SIG-M5 (cell line): ENCODE measurements around the gene ZNF416.

Experiments
- DNase-seq: peaks from one replicate; lab custom pipeline; 2025; lab: John Stamatoyannopoulos, UW

Gene ZNF416

DNA sequence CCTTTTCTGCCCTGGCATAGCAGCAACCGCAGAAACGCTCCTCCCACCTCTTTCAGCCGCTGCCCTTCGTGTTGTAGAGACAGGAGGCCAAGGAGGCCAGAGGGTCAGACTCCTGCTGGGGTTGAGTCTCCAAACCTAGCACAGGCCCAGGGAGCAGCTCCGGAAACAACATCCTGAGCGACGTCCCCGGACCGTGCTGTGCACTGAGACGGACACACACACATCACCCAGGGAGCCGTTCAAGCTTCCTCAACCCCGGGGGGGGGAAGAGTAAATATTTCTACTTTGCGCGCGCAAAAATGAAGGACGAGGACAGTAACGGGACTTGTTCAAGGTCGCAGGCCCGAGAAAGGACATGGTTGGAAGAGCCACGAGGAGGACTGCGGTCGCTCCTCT is 19.7 kb downstream of the ZNF416 start:
- no peak for DNase-seq

DNA sequence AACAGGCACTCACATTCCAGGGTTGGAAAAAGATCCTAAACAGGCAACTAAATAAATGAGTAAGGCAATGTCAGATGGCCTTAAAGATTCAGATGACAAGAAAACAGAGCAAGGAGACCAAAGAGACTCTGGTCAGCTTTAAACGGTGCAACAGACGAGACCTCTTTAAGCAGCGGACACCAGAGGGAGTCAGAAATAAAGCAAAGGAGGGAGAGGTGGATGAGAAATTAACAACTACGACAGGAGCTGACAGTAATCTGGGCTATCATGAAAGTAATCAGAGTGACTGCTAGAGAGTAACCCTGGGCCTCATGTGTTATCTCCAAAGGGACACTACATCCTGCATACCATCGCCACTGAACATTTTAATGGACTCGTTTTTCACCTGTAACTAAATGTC is 20.2 kb downstream of the ZNF416 start:
- DNase-seq = no peak

DNA sequence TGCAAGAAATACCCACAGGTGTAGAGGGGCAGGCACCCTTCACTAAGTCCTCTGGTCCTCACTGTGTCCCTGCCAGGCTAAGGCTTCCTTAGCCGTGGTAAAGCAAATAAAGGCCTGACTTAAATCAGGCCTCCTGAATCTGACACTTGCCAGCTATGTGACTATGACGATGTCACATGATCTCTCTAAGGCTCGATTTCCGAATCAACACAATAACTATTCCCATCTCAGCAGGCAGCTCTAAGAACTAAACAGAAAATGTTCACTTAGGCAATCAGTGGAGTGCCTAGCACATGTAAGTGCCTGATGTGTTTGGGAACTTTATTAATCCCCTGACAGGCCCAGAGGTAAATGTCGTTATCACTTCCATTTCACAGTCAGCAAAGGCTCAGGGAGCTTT is 21.1 kb downstream of the ZNF416 start:
- DNase-seq = no peak

DNA sequence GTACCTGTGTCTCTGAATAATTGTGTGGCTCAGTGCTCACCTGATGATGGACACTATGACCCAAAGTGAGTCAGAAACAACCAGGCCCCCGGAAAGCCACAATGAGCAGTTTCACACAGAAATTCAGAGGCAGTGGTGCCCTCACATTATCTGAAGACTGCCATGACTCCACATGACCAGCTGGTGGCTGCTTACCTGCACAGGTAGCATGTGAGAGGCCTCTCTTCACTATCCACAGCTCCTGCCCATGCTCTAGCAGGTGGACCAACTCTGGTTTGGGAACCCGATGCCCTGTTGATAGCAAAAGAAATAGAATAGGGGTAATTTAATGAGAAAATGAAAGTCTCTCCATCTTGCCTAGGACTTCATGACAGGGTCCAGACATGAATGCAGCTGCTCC is 26.3 kb downstream of the ZNF416 start:
- DNase-seq = no peak

DNA sequence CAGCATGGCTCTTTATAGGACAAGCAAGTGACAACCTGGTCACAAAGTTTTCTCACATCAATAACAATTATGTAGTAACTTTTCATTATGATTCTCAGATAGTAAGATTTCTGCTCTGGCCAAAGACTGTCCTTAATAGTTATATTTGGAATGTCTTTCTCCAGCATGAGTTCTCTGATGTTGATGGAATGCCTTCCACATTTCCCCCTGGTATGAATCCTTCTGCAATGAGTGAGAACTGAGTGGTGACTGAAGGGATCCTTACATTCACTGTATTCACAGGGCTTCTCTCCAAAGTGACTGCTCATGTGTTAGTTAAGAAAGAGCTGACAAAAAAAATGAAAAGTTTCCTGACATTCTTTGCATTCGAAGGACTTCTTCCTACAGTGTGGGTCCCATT is 32.2 kb downstream of the ZNF416 start:
- DNase-seq = no peak

DNA sequence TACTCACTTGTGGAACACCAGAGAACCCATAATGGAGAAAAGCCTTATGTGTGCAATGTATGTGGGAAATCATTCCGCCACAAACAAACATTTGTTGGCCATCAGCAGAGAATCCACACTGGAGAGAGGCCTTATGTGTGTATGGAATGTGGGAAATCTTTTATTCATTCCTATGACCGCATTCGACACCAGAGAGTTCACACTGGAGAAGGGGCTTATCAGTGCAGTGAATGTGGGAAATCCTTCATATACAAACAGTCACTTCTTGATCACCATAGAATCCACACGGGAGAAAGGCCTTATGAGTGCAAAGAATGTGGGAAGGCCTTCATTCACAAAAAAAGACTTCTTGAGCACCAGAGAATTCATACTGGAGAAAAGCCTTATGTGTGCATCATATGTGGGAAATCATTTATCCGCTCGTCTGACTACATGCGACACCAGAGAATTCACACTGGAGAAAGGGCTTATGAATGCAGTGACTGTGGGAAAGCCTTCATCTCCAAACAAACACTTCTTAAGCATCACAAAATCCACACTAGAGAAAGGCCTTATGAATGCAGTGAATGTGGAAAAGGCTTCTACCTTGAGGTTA is 40.7 kb downstream of the ZNF416 start:
- no peak for DNase-seq

DNA sequence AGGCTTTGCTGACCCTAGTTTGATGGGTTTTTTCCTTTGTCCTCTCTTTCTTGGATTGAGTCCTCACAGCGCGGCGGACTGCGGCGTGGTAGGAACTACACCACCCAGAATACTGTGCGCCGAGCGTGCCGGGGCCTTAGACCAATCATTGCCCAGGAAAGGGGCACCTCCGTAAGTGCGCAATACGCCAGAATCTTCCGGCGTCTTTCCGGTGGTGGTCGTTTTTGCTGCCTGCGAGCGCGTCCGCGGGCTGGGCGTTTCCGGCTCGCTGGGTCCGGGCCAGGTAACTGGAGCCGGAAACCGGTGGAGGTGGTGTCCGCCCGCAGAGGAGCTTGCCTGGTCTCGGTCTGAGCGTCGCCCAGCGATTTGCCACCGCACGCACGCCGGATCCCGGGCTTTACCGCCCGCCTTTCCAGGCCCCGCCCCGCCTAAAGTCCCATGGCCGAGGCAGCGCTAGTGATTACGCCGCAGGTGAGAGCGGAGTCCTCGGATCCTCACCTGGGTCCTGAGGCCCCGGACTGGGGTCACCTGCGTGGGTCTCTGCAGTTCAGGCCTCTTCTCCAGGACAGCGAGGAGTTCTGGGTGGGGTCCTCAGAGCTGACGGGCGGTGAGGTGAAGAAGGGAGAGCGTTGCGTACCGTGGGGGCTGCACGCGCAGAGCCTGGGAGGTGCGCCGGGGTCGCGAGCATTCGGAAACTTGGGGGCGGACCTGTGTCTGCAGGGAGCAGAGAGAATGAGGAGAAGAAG is 51.4 kb downstream of the ZNF416 start, which contains the start of gene ZNF549:
Gene ZNF549 (plus strand): TSS at position 221 of the 746 bp plus-strand sequence. CDS start 218 bp downstream, at position 439.
- peak; percentile 35 for DNase-seq
